K562 (cell line): ENCODE data around the gene DTNBP1. TPM values are rescaled to one million over a fixed set of nuclear protein-coding genes. Genes with fewer than 3 reads are reported as not detected.

Experiments
- CHD1 ChIP-seq: fragments of 200-600 bp; sonication (generic); IDR thresholded peaks from one replicate; pipeline ENCODE4 v1.6.1; 2012; ENCODE audit warnings: mild to moderate bottlenecking, moderate library complexity, low read length, inconsistent platforms
- CREBBP ChIP-seq: IDR thresholded peaks from one replicate; pipeline ENCODE4 v1.6.1; 2012; ENCODE audit warnings: low read depth, mild to moderate bottlenecking, control low read depth, inconsistent platforms, low read length
- GATA2 ChIP-seq: sonication (generic); formaldehyde crosslinking; IDR thresholded peaks from 2 replicates; pipeline ENCODE4 v1.4.0; 2020; ENCODE audit warnings: mild to moderate bottlenecking, missing genetic modification reagents
- MAFK ChIP-seq: IDR thresholded peaks from 2 replicates; pipeline ENCODE4 v1.6.1; 2011; ENCODE audit warnings: low read length, improper control_type of control experiment
- PCBP2 ChIP-seq: fragments of 200-400 bp; formaldehyde crosslinking; IDR thresholded peaks from 2 replicates; pipeline ENCODE4 v1.6.1; 2018; ENCODE audit warnings: low read length, low read depth, mild to moderate bottlenecking, moderate library complexity; ENCODE audit not compliant: poor library complexity, severe bottlenecking
- SMARCB1 ChIP-seq: IDR thresholded peaks from 2 replicates; pipeline ENCODE4 v1.6.1; 2011; ENCODE audit warnings: improper control_type of control experiment, low read depth; ENCODE audit not compliant: insufficient read length
- STAT5B ChIP-seq: fragments of 250-450 bp; sonication (Bioruptor Pico); IDR thresholded peaks from 2 replicates; pipeline ENCODE4 v1.8.0; 2021; ENCODE audit warnings: mild to moderate bottlenecking, inconsistent platforms
- THRAP3 ChIP-seq: fragments of 450-650 bp; IDR thresholded peaks from 2 replicates; pipeline ENCODE4 v1.6.1; 2016; ENCODE audit warnings: mild to moderate bottlenecking, inconsistent platforms, borderline replicate concordance
- ZKSCAN8 ChIP-seq: fragments of 200-800 bp; sonication (Bioruptor generic); IDR thresholded peaks from 2 replicates; pipeline ENCODE4 v1.6.1; 2016; ENCODE audit warnings: missing genetic modification characterization, missing compliant biosample characterization
- ZNF197 ChIP-seq: fragments of 200-800 bp; sonication (Bioruptor generic); IDR thresholded peaks from 2 replicates; pipeline ENCODE4 v1.6.1; 2016; ENCODE audit warnings: low read depth, missing genetic modification characterization, missing compliant biosample characterization
- ZNF217 ChIP-seq: sonication (generic); formaldehyde crosslinking; IDR thresholded peaks from 2 replicates; pipeline ENCODE4 v1.8.0; 2022; ENCODE audit warnings: mild to moderate bottlenecking, missing genetic modification reagents
- ZNF274 ChIP-seq: IDR thresholded peaks from 2 replicates; pipeline ENCODE4 v1.6.1; 2011; ENCODE audit warnings: low read depth, mild to moderate bottlenecking, low read length, moderate library complexity, borderline replicate concordance
- ZNF507 ChIP-seq: conservative IDR thresholded peaks from 2 replicates; pipeline ENCODE4 v1.6.1; 2017; ENCODE audit warnings: missing genetic modification characterization, missing compliant biosample characterization
- ZNF707 ChIP-seq: fragments of 250-450 bp; sonication (Bioruptor Pico); conservative IDR thresholded peaks from 2 replicates; pipeline ENCODE4 v1.8.0; 2022; ENCODE audit warnings: inconsistent platforms, mild to moderate bottlenecking, moderate library complexity
- ZNF79 ChIP-seq: fragments of 250-450 bp; sonication (Bioruptor Pico); IDR thresholded peaks from 2 replicates; pipeline ENCODE4 v1.4.0; 2020; ENCODE audit warnings: low read depth, mild to moderate bottlenecking, moderate library complexity
- polyA plus RNA-seq, 8 experiments: library from polyadenylated mRNA; depleted of rRNA in 4 of 8; stranded (reverse) in 5 of 8; unstranded in 3 of 8; fragments of >200 nt; fragmentation: Nextera tagmentation in 2 of 8; fragmentation: Illumina TruSeq in 1 of 8; extraction: Ambion mirVana in 2 of 8; extraction: Trizol in 1 of 8; gene quantifications; 2 replicates each; pipeline versions ENCODE4 v1.2.1 to v1.2.3, GENCODE V29; 2011 to 2014; ENCODE audit warnings: inconsistent platforms in 1 of 8, missing spikeins in 1 of 8
- total RNA-seq, 7 experiments: library from RNA; depleted of rRNA in 6 of 7; stranded (reverse); fragments of >200 nt in 6 of 7; fragmentation: Illumina TruSeq in 2 of 7; extraction: Trizol in 2 of 7; gene quantifications; 2 replicates each; pipeline versions ENCODE4 v1.2.1 to v1.2.3, GENCODE V29; 2011 to 2021; ENCODE audit warnings: low replicate concordance in 1 of 7
- TF ChIP-seq, protein P1 (sequence below): fragments of 450-650 bp; IDR thresholded peaks from one replicate; pipeline ENCODE4 v1.6.1; 2018; ENCODE audit warnings: mild to moderate bottlenecking, moderate library complexity; ENCODE audit not compliant: partially characterized antibody
- TF ChIP-seq, protein P2 (sequence below): fragments of 200-800 bp; sonication (Bioruptor generic); IDR thresholded peaks from 2 replicates; pipeline ENCODE4 v1.6.1; 2017; ENCODE audit warnings: missing genetic modification characterization, missing compliant biosample characterization
- TF ChIP-seq, protein P3 (sequence below): sonication (generic); formaldehyde crosslinking; IDR thresholded peaks from 2 replicates; pipeline ENCODE4 v1.5.0; 2020; ENCODE audit warnings: missing genetic modification reagents
- TF ChIP-seq, protein P4 (sequence below): fragments of 250-450 bp; sonication (Bioruptor Pico); IDR thresholded peaks from 2 replicates; pipeline ENCODE4 v1.8.0; 2022; ENCODE audit warnings: inconsistent platforms, mild to moderate bottlenecking, moderate library complexity, borderline replicate concordance
- TF ChIP-seq, protein P5 (sequence below): fragments of 450-650 bp; IDR thresholded peaks from 2 replicates; pipeline ENCODE4 v1.6.1; 2016; ENCODE audit warnings: antibody characterized with exemption

The DTNBP1 gene
- total and polyA plus RNA-seq, 9 of the 15 experiments (the other 6 are each of a cell fraction or from before 2014, with no cell fraction given), result 16.7 to 54.5 (median 21.4) TPM

DNA sequence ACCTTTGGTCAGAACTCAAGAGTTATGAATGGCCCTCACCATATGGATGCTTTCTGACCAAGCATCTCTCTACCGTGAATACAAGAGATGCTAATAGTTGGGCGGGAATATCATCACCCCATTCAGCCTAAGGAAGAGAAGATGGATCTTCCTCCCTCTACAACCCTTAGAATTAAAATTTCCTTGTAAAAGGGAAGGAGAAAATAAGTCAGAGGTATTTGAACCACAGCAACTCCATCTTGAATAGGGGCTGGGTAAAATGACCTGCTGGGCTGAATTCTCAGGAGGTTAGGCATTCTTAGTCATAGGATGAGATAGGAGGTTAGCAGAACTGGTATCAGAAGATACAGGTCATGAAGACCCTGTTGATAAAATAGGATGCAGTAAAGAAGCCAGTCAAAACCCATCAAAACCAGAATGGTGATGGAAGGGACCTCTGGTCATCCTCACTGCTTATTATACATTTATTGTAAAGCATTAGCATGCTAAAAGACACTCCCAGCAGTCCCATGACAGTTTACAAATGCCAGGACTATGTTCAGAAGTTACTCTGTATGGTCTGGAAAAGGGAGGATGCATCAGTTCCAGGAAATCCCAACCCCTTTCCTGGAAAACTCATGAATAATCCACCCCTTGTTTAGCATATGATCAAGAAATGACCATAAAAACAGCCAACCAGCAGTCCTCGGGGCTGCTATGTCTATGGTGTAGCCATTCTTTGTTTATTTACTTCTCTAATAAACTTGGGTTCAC, 101.2 kb downstream of the DTNBP1 start (continued):
- TF ChIP-seq, protein P1, sequence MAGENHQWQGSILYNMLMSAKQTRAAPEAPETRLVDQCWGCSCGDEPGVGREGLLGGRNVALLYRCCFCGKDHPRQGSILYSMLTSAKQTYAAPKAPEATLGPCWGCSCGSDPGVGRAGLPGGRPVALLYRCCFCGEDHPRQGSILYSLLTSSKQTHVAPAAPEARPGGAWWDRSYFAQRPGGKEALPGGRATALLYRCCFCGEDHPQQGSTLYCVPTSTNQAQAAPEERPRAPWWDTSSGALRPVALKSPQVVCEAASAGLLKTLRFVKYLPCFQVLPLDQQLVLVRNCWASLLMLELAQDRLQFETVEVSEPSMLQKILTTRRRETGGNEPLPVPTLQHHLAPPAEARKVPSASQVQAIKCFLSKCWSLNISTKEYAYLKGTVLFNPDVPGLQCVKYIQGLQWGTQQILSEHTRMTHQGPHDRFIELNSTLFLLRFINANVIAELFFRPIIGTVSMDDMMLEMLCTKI, result no peak
- no peak for TF ChIP-seq PCBP2
- TF ChIP-seq ZNF274, result no peak
- TF ChIP-seq GATA2, result no peak
- TF ChIP-seq, protein P2, sequence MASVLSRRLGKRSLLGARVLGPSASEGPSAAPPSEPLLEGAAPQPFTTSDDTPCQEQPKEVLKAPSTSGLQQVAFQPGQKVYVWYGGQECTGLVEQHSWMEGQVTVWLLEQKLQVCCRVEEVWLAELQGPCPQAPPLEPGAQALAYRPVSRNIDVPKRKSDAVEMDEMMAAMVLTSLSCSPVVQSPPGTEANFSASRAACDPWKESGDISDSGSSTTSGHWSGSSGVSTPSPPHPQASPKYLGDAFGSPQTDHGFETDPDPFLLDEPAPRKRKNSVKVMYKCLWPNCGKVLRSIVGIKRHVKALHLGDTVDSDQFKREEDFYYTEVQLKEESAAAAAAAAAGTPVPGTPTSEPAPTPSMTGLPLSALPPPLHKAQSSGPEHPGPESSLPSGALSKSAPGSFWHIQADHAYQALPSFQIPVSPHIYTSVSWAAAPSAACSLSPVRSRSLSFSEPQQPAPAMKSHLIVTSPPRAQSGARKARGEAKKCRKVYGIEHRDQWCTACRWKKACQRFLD (CRISPR knock-in tag), result peak; percentile 80; the same call in 1 of the 2 replicates
- TF ChIP-seq ZNF507 (tag), result 0 out of 2 replicates have a peak, but pooled peaks have one; percentile 5
- TF ChIP-seq THRAP3, result no peak
- peak; percentile 50; the same call in 1 of the 2 replicates for TF ChIP-seq ZNF79 (CRISPR knock-in tag)
- TF ChIP-seq ZNF707, result 0 out of 2 replicates have a peak, but pooled peaks have one; percentile 38
- TF ChIP-seq, protein P3, sequence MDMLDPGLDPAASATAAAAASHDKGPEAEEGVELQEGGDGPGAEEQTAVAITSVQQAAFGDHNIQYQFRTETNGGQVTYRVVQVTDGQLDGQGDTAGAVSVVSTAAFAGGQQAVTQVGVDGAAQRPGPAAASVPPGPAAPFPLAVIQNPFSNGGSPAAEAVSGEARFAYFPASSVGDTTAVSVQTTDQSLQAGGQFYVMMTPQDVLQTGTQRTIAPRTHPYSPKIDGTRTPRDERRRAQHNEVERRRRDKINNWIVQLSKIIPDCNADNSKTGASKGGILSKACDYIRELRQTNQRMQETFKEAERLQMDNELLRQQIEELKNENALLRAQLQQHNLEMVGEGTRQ (CRISPR knock-in tag), result no peak
- TF ChIP-seq ZNF197 (CRISPR knock-in tag), result no peak
- no peak for TF ChIP-seq SMARCB1
- TF ChIP-seq, protein P4, sequence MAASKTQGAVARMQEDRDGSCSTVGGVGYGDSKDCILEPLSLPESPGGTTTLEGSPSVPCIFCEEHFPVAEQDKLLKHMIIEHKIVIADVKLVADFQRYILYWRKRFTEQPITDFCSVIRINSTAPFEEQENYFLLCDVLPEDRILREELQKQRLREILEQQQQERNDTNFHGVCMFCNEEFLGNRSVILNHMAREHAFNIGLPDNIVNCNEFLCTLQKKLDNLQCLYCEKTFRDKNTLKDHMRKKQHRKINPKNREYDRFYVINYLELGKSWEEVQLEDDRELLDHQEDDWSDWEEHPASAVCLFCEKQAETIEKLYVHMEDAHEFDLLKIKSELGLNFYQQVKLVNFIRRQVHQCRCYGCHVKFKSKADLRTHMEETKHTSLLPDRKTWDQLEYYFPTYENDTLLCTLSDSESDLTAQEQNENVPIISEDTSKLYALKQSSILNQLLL (CRISPR knock-in tag), result no peak
- no peak for TF ChIP-seq ZNF217 (CRISPR knock-in tag)
- TF ChIP-seq ZKSCAN8, result 0 out of 2 replicates have a peak, but pooled peaks have one; percentile 37
- no peak for TF ChIP-seq CREBBP
- TF ChIP-seq CHD1, result no peak
- TF ChIP-seq, protein P5, sequence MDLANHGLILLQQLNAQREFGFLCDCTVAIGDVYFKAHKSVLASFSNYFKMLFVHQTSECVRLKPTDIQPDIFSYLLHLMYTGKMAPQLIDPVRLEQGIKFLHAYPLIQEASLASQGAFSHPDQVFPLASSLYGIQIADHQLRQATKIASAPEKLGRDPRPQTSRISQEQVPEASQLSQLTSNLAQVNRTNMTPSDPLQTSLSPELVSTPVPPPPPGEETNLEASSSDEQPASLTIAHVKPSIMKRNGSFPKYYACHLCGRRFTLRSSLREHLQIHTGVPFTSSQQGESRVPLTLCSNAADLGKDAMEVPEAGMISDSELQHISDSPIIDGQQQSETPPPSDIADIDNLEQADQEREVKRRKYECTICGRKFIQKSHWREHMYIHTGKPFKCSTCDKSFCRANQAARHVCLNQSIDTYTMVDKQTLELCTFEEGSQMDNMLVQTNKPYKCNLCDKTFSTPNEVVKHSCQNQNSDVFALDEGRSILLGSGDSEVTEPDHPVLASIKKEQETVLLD, result no peak
- no peak for TF ChIP-seq MAFK
- peak; percentile 62; the same call in 1 of the 2 replicates for TF ChIP-seq STAT5B (CRISPR knock-in tag)
